Activated CD4-positive, CD25-positive, alpha-beta regulatory T cell treated with anti-CD3 and anti-CD28 coated beads, Interleukin-2, amount 50 U/mL, for 24 hours (primary cell): ENCODE data around the gene UBFD1.
A peak's percentile ranks its signal among the peaks of the same experiment; 100 is the strongest.
"Not testable (repeated sequence)": the region's sequence is repeated elsewhere in the genome, so short reads cannot be mapped to it uniquely, and the experiment has no call there.

Source experiments
- ATAC-seq, 2 donors: fragments of 150-1000 bp; cut with Tn5 transposase; one replicate each; pipeline ENCODE4 v1.10.0; 2021; ENCODE audit warnings: mild to moderate bottlenecking in 1 of 2, moderate library complexity in 1 of 2

UBFD1 gene

GRCh38 chr16:23570992-23571632 lies 13.6 kb downstream of the UBFD1 start:
- ATAC-seq = no peak

GRCh38 chr16:23571895-23572294 lies 14.4 kb downstream of the UBFD1 start:
- no peak for ATAC-seq

DNA sequence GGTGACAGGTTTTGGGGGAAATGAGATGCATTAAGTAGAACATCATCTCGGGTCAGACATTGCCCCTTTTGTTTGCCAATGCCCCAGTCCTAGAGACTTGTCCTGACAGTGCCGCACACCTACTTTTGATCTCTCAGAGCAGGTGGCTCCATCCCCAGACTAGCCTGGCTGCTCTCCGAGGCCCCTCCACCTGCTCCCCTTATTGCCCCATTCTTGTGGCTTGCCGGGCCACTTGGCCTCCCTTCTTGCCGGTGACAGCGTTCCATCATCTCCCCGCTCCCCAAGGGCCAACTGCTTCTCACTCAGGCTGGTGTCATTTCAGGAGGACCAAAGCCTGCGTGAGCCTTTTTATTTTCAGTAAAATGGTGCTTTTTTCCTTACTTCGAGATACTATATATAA lies 14.9 kb downstream of the UBFD1 start:
- no peak for ATAC-seq

GRCh38 chr16:23573817-23574216 lies 16.3 kb downstream of the UBFD1 start:
- no peak for ATAC-seq

DNA sequence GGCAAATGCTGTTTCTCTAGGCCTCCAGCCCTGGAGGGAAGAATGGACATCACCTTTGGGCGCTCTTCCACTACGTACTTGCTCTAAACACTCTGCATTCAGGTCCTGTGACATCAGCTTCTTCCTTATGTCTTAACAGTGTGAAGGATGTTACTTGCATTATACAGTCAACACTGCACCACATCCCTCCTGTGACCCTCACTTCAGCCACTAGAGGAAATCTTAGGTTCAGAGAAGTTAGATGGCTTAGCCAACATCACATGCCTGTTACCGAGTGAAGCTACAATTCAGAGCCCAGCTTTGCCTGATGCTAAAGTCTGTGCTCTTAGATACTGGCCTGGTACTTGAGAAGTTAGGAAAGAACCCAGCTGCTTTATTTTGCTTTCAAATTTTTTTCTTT lies 18.3 kb downstream of the UBFD1 start:
- ATAC-seq = no peak

DNA sequence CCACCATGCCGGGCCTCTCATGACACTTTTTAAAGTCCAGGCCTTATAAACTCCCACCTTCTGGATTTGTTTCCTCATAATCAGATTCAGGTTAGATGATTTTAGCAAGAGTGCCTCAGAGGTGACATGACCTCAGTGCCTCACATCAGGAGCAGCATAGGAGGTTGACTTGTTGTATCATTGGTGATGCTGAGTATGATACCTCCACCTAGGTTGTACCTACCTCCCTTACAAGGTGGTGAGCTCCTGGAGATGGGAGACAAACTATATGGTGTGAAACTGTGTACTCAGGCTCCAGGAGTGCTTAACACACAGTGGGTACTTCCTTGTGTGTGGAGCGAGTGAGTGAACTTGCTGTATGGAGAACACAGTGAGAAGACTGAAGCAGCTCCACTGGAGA lies 20.0 kb downstream of the UBFD1 start:
- no peak for ATAC-seq

DNA sequence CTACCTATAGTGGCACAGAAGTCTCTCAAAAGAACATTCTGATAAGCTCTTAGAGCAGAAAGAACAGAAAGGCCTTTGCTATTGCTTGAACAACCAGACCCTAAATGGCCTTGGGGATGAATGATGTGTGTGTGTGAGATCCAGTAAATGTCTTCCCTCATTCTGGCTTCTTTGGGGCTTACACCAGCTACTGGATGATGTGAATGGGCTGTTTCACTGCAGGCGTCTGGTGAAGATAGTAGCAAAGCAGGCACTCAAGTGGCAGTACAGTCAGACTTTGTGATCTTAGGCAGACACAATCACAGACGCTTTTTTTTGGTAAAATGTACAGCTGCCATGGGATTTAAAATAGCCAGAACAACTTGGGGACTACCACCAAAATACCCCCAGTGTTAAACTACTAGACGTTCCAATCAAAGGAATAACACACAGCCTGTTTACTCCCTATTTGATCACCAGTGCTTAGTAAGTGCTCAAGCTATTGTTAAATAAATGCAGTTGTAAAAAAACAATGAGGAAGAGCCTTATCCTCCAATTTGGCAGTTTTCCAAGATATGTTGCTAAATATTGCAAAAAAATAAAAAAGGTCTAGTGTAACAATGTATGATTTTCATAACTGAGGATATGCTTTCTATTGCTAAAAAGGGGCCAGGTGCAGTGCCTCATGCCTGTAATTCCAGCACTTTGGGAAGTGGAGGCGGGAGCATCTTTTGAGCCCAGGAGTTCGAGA lies 20.7 kb downstream of the UBFD1 start:
- ATAC-seq = no peak

- no peak for ATAC-seq
Measured at GRCh38 chr16:23579371-23579770, 21.8 kb downstream of the UBFD1 start.

DNA sequence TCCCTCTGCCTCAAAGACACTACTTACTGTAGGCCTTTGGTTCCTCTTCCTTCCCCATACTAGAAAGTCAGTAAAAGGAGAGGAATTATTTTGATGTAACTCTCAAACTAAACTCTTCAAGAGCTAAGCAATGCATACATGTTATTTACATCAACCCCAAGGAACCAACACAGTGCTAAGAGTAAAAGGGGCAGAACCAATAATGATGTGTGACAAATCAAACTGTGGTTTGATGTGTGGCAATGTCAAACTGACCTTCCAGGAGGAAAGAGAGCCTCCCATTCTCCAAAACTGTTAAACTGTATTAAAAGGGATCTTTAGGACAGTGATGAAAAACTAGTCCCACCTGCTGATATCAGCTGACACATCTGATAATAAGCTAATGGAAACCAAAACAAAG lies 22.9 kb downstream of the UBFD1 start:
- no peak for ATAC-seq

DNA sequence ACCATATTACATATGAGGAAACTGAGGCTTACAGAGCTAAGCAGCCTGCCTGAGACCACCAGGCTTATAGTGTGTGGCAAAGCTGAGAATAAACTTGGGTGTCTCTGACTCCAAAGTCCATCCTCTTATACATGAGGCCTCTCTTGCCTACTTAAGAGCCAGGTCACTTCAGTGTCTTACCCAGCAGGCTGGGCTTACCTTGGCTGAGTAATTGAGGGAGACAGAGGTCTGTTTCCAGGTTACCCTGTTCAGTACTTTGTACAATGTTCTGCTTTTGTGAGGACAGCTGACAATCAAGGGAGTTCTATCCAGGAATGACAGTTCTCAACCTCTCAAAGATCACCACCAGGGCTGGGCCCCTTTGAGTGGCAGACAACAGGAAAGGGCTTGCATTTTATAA lies 24.2 kb downstream of the UBFD1 start:
- ATAC-seq = no peak

GRCh38 chr16:23583271-23583670 lies 25.7 kb downstream of the UBFD1 start:
- ATAC-seq = not testable (repeated sequence)

- no peak for ATAC-seq
Measured at GRCh38 chr16:23584186-23585076, 26.9 kb downstream of the UBFD1 start.

DNA sequence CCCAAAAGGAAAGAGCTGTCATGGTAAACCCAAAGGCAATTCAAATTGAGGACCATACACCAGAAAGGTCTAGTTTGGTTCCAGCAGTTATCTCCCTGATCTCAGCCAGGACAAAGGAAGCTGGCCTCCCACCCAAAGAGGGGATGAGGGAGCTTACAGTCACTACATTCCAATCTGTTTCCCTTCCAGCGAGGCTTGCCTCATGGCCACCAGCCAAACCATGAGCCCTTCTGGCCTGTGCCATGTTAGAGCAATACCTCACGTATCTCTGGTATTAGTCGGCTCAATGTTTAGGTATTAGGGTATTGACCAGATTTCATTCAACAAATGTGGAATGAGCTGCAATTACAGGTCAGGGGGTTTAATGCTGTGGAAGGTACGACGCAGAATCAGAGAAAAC lies 30.2 kb downstream of the UBFD1 start:
- ATAC-seq = no peak

- ATAC-seq = no peak
Measured at GRCh38 chr16:23590181-23590580, 32.7 kb downstream of the UBFD1 start.

DNA sequence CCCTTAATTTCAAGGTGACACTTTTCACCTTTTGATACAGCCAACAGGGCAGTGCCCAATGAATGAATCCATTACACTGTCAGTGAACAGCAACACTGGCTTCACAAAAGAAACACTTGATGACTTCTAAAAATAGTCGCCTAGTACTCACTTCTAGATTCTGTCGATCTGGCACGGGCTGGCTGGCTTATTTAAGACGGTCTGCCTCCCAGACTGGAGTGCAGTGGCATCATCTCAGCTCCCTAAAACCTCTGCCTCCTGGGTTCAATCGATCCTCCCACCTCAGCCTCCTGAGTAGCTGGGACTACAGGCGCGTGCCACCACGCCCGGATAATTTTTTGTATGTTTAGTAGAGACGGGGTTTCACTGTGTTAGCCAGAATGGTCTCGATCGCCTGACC lies 36.7 kb downstream of the UBFD1 start:
- no peak for ATAC-seq

DNA sequence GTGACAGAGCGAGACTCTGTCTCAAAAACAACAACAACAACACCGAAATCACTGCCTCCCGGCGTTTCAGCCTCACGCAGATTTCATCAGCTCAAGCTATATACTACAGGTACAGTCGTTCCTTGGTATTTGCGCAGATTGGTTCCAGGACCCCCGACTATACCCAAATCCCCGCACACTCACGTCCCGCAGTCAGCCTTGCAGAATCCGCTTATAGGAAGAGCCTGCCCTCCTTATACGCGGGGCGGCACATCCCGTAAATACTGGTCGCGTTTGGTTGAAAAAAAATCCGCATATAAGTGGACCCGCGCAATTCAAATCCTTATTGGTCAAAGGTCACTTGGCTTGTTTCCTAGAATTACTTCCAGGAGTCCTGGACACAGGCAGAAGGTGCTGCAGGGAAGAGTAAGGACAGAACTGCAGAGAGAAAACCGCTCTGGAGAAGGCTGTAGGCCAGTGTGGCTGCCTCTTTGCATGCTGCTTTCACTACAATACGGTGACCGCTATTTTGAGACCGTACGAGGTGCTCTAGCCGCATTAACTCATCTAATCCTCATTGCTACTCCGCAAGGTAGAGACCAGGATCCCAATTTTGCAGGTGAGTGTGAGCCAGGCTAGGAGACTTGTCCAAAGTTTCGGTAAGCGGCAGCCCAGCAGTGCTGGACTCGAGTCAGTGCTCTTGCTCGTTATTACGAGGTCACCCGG lies 37.9 kb downstream of the UBFD1 start:
- ATAC-seq = no peak

GRCh38 chr16:23595951-23596720 lies 38.6 kb downstream of the UBFD1 start, which contains the start of gene NDUFAB1:
TSS of gene NDUFAB1 (minus strand) at chr16:23596316. CDS start at chr16:23596290, 26 bp downstream.
- peak; percentile 98 to 99 for ATAC-seq

DNA sequence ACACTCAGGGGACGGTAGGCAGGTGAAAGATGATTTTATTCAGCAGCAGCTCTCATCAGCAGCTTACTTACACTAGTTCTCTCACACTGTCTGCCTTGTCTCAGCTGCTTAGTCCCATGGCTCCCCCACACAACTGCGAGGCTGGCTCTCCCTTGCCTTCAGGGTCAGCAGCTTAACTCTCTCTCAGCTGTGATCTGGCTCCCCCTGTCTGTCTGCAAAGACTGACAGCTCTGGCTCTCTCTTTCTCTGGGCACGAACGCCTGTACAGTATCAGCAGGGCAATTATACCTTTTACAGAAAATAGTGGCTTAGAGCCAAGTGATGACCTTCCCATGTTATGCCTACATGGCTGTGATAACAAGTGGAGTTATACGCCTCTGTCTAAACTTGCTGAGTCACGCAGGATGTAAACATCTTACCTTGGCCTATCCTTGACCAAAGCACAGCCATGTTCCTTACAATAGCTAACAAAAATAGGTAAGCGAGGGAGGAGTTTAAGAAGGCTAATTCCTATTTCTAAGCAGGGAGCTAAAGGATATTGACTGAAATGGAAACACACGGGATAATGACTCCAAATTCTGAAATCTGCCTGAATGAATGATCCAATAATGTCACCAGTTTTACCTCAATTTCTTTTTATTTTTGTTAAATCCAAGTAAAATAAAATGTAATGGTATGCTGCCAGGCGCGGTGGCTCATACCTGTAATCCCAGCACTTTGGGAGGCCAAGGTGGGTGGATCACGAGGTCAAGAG lies 39.7 kb downstream of the UBFD1 start:
- ATAC-seq = no peak

DNA sequence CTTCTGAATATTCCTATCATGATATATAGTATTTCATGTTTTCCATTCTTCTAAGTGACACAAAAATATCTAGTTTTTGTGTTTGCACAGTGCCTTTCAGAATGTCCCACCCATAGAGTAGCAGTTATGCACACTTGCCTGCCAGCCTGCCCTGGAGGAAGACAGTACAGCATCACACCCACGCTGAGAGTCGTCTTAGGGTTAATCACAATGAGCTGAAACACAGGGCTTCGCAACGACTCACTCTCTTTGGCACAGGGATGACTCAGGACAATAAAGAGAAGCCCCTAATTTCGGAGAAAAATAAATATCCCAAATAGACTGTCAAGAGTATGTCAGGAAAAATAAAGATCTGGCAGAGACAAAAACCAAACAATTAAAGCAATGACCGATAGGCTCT lies 50.2 kb downstream of the UBFD1 start:
- no peak for ATAC-seq

GRCh38 chr16:23608194-23608593 lies 50.7 kb downstream of the UBFD1 start:
- no peak for ATAC-seq

DNA sequence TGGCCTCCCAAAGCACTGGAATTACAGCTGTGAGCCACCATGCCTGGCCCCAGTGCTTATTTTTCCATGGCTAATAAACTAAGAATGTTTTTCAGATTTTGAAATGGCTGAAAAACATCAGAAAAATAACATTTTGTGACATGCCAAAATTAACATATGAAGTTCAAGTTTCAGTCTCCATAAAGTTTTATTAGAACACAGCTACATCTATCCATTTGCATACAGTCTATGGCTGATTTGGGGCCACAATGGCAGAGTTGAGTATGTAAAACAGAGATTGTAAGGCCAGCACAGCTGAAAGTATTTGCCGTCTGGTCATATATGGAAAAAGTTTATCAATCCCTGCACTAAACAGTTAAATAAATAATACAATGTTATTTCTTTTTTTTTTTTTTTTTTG lies 52.4 kb downstream of the UBFD1 start:
- ATAC-seq = no peak
